Measurements from ENCODE around the gene ASCL5.

The ASCL5 gene

DNA sequence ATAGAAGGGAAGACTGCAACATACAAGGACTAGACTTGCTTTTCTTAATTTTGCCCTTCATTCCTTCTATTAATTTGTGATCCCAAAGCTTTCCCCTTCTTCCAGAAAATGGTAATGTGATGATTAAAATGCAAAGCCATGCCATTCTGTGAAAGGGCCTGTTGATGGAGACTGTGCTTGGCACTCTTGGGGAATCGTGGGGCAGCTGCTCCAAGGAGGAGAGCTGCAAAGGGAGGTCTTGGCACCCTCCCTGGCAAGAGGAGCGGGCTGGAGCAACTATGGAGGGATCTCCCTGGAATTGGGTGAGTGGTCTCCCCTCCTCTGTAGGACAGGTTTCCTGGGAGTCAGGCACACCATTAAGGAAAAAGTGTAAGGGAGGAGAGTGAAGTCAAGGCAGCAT lies 31.4 kb downstream of the ASCL5 start:
- TF ChIP-seq, protein P1, sequence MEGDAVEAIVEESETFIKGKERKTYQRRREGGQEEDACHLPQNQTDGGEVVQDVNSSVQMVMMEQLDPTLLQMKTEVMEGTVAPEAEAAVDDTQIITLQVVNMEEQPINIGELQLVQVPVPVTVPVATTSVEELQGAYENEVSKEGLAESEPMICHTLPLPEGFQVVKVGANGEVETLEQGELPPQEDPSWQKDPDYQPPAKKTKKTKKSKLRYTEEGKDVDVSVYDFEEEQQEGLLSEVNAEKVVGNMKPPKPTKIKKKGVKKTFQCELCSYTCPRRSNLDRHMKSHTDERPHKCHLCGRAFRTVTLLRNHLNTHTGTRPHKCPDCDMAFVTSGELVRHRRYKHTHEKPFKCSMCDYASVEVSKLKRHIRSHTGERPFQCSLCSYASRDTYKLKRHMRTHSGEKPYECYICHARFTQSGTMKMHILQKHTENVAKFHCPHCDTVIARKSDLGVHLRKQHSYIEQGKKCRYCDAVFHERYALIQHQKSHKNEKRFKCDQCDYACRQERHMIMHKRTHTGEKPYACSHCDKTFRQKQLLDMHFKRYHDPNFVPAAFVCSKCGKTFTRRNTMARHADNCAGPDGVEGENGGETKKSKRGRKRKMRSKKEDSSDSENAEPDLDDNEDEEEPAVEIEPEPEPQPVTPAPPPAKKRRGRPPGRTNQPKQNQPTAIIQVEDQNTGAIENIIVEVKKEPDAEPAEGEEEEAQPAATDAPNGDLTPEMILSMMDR (IDR thresholded peaks at IDR 0.05; ENCODE audit: insufficient read depth, low read length, poor library complexity, severe bottlenecking), result no peak
- no peak for DNase-seq (ENCODE audit: extremely low read depth, insufficient read length)
- no peak overlapping the region for H3K4me3 ChIP-seq (replicated peaks; ENCODE audit: low read depth, low read length)
- H3K27me3 ChIP-seq (replicated peaks; ENCODE audit: control insufficient read depth, insufficient read depth, low read length), result peaks cover 6% of the 10 kb centered on the region
- H3K36me3 ChIP-seq (ENCODE audit: control insufficient read depth, insufficient read depth, low read length), result no peaks in the 10 kb centered on the region

DNA sequence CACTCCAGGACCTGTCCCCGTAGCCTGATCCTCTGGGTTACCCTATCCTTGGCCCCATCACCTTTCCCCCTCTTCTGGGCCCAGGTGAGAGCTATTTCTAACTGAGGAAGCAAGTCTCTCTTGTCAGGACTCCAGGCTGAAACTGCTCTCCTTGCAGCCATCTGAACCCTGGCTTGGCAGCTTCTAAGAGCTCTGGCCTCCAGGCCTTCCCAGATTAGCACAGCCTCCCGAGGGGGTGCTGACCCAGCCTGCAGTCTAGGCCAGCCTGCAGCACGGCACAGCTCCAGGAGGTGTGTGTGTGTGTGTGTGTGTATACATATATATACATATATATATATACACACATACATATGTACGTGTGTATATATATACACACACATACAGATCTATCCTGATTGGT lies 32.2 kb downstream of the ASCL5 start:
- H3K27me3 ChIP-seq (replicated peaks; ENCODE audit: control insufficient read depth, insufficient read depth, low read length), result peaks cover 6% of the 10 kb centered on the region
- no peak overlapping the region for H3K4me3 ChIP-seq (replicated peaks; ENCODE audit: low read depth, low read length)
- DNase-seq (ENCODE audit: extremely low read depth, insufficient read length), result no peak
- H3K36me3 ChIP-seq (ENCODE audit: control insufficient read depth, insufficient read depth, low read length), result no peaks in the 10 kb centered on the region
- TF ChIP-seq, protein P1 (IDR thresholded peaks at IDR 0.05; ENCODE audit: insufficient read depth, low read length, poor library complexity, severe bottlenecking), result no peak

DNA sequence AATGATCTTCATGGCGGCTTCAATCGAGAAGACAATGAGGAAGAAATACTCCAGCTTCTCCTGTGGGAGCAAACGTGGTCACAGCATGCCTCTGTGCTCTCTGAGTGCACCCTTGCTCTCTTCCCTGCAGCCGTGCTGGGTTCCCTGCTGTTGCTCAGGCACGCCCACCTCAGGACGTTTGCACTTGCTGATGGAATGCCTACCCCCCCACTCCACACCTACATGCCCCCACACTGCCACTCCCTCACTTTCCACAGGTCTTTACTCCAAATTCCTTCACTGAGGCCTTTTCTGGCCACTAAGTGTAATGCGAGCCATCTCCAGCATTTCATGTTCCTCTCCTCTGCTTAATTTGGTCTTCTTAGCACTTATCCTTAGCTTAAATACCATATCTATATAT lies 33.0 kb downstream of the ASCL5 start:
- Histone ChIP-seq H3K4me3 (replicated peaks; ENCODE audit: low read depth, low read length) (no peak overlapping the region), H3K36me3 (ENCODE audit: control insufficient read depth, insufficient read depth, low read length) (no peaks in the 10 kb centered on the region), H3K27me3 (replicated peaks; ENCODE audit: control insufficient read depth, insufficient read depth, low read length) (peaks cover 6% of the 10 kb centered on the region)
- no peak for DNase-seq (ENCODE audit: extremely low read depth, insufficient read length)
- TF ChIP-seq, protein P1 (IDR thresholded peaks at IDR 0.05; ENCODE audit: insufficient read depth, low read length, poor library complexity, severe bottlenecking), result no peak

DNA sequence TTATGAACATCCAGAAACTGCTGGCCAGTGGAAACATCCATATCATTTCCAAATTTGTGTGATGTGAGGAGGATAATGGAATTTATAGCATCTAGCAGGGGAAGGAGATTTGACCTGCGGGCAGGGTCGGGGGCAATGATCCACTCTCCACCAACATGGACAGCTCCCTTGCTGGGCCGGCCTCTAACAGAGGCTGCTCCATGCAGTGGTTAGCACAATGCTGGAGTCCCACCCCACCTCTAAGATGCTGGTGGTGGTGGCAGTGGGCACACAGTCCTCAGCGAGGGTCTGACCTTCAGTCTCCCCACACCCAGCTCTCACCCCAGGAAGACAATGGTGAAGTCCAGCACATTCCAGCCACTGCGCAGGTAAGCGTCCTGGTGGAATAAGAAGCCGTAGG lies 33.4 kb downstream of the ASCL5 start:
- TF ChIP-seq, protein P1 (IDR thresholded peaks at IDR 0.05; ENCODE audit: insufficient read depth, low read length, poor library complexity, severe bottlenecking), result no peak
- DNase-seq (ENCODE audit: extremely low read depth, insufficient read length), result no peak
- Histone ChIP-seq H3K27me3 (replicated peaks; ENCODE audit: control insufficient read depth, insufficient read depth, low read length) (peaks cover 6% of the 10 kb centered on the region), H3K4me3 (replicated peaks; ENCODE audit: low read depth, low read length) (no peak overlapping the region), H3K36me3 (ENCODE audit: control insufficient read depth, insufficient read depth, low read length) (no peaks in the 10 kb centered on the region)

DNA sequence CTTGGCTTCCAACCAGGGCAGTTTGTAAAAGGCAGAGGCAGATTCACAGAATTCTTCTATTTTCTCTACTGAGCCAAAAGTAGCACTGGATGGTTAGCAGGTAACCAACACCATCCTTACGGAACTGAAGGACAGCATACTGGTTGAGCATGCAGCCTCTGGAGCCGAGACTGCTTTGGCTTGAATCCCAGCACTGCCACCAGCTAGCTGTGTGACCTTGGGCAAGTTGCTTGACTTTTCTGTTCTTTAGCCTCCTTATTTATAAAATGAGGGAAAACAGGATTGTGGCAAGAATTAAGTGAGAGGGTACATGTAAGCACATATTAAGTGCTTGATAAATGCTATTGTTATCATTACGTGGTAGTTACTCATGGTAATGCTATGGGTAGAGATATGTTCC lies 34.2 kb downstream of the ASCL5 start:
- no peak for DNase-seq (ENCODE audit: extremely low read depth, insufficient read length)
- Histone ChIP-seq H3K27me3 (replicated peaks; ENCODE audit: control insufficient read depth, insufficient read depth, low read length) (peaks cover 4% of the 10 kb centered on the region), H3K36me3 (ENCODE audit: control insufficient read depth, insufficient read depth, low read length) (no peaks in the 10 kb centered on the region), H3K4me3 (replicated peaks; ENCODE audit: low read depth, low read length) (no peak overlapping the region)
- TF ChIP-seq, protein P1 (IDR thresholded peaks at IDR 0.05; ENCODE audit: insufficient read depth, low read length, poor library complexity, severe bottlenecking), result no peak

DNA sequence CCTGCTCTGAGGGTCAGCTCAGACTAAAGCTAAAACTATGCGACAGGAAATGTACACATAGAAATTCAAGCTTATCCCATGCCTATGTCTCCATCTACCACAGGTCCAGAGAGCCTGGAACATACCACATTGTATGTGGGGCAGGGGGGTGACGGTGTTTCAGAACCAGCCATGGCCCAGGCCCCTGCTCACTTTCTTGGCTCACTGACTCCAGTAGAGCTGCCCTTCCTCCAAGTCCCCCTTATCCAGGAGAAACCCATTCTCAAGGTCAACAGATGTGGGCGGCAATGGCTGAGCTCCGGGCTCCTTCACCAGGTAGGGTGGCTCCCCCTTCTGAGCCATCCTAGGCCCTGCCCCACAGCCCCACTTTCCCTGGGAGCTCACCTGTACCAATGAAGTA lies 35.7 kb downstream of the ASCL5 start:
- Histone ChIP-seq H3K27me3 (replicated peaks; ENCODE audit: control insufficient read depth, insufficient read depth, low read length) (no peaks in the 10 kb centered on the region; the same call in 1 of the 2 replicates), H3K4me3 (replicated peaks; ENCODE audit: low read depth, low read length) (no peak overlapping the region), H3K36me3 (ENCODE audit: control insufficient read depth, insufficient read depth, low read length) (no peaks in the 10 kb centered on the region)
- DNase-seq (ENCODE audit: extremely low read depth, insufficient read length), result no peak
- TF ChIP-seq, protein P1 (IDR thresholded peaks at IDR 0.05; ENCODE audit: insufficient read depth, low read length, poor library complexity, severe bottlenecking), result no peak

All from GM06990 (cell line).